Keratinocyte (primary cell): ENCODE measurements around the gene LRRTM3.

Experiments
- CTCF ChIP-seq, 3 experiments: IDR thresholded peaks in 1 of 3; conservative IDR thresholded peaks in 1 of 3; optimal IDR thresholded peaks in 1 of 3; 2 replicates in 2 of 3; 3 replicates in 1 of 3; pipeline versions ENCODE3 to v1.5.1; 2011; ENCODE audit warnings: low read length in 3 of 3, mild to moderate bottlenecking in 3 of 3, moderate library complexity in 2 of 3, control low read depth in 1 of 3, inconsistent platforms in 1 of 3; ENCODE audit not compliant: insufficient read depth in 2 of 3; ENCODE audit errors: extremely low read depth in 1 of 3
- EZH2 ChIP-seq: IDR thresholded peaks from one replicate; pipeline ENCODE4 v1.6.1; 2012; ENCODE audit warnings: inconsistent platforms, mild to moderate bottlenecking, low read length, moderate library complexity

GRCh38 chr10:67004690-67005089, 78.9 kb downstream of the LRRTM3 start:
- no peak for TF ChIP-seq CTCF (optimal IDR thresholded peaks at IDR 0.05 in 1 of 3, IDR thresholded peaks at IDR 0.05 in 1 of 3, conservative IDR thresholded peaks at IDR 0.05 in 1 of 3; ENCODE audit: extremely low read depth in 1 of 3, insufficient read depth in 2 of 3, low read length in 3 of 3)
- TF ChIP-seq EZH2, result no peak
